Germinal center (tissue), 1 donor: Measurements from ENCODE around the gene APPL2.
"Not testable (repeated sequence)": the region's sequence is repeated elsewhere in the genome, so short reads cannot be mapped to it uniquely, and the experiment has no call there.

Experiments
- DNase-seq: peaks from one replicate; pipeline ENCODE4 v3.0.0; 2012; ENCODE audit warnings: mixed read lengths, low spot score

APPL2 gene

DNA sequence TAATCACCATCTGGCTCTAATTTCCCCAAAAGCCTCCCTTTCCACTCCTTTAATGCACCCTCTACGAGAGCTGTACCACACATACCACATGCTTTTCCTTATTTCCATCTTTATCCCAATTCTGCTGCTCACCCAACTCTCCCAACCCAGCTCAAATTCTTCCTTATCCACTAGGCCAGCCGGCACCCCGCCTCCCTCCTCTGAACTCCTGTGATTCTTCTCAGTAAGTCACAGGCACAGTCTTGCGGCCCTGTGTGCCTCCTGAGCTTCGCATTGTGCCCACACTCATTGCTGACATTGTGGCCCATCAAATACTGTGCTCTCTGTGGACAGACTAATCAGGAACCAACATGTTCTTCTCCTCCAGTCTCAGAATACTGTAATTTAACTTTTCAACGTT lies 45.4 kb downstream of the APPL2 start:
- DNase-seq, result no peak

DNA sequence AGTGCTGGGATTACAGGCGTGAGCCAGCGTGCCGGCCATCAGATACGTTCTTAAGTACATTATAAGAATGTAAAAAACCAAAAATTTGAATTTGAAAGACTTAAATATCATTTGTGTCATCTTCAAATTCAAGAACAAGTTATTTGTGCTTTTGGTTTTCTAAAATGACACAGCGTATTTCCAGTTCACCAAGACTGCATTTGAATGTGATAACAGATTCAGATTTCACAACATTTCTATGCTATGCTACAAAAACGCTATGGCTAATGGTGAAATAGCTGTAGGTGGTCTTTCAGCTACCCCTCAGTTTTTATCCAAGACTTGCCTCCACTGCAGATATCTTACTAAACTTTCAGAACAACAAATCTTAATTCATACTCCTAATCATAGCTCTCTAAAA lies 46.7 kb downstream of the APPL2 start:
- no peak for DNase-seq

DNA sequence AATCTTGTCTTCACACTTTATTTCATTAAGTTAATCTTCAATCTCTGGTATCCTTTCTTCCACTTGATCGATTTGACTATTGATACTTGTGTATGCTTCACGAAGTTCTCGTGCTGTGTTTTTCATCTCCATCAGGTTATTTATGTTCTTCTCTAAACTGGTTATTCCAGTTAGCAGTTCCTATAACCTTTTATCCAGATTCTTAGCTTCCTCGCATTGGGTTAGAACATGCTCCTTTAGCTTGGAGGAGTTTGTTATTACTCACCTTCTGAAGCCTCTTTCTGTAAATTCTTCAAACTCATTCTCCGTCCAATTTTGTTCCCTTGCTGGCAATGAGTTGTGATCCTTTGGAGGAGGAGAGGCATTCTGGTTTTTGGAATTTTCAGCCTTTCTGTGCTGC lies 52.0 kb downstream of the APPL2 start:
- not testable (repeated sequence) for DNase-seq

DNA sequence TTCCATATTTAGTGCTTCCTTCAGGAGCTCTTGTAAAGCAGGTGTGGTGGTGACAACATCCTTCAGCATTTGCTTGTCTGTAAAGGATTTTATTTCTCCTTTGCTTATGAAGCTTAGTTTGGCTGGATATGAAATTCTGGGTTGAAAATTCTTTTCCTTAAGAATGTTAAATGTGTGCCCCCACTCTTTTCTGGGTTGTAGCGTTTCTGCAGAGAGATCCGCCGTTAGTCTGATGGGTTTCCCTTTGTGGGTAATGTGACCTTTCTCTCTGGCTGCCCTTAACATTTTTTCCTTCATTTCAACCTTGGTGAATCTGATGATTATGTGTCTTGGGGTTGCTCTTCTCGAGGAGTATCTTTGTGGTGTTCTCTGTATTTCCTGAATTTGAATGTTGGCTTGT lies 52.6 kb downstream of the APPL2 start:
- not testable (repeated sequence) for DNase-seq

DNA sequence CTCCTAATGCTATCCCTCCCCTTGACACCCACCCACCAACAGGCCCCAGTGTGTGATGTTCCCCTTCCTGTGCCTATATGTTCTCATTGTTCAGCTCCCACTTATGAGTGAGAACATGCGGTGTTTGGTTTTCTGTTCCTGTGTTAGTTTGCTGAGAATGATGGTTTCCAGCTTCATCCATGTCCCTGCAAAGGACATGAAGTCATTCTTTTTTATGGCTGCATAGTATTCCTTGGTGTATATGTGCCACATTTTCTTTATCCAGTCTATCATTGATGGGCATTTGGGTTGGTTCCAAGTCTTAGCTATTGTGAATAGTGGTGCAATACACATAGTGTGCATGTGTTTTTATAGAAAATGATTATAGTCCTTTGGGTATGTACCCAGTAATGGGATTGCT lies 56.9 kb downstream of the APPL2 start:
- not testable (repeated sequence) for DNase-seq

DNA sequence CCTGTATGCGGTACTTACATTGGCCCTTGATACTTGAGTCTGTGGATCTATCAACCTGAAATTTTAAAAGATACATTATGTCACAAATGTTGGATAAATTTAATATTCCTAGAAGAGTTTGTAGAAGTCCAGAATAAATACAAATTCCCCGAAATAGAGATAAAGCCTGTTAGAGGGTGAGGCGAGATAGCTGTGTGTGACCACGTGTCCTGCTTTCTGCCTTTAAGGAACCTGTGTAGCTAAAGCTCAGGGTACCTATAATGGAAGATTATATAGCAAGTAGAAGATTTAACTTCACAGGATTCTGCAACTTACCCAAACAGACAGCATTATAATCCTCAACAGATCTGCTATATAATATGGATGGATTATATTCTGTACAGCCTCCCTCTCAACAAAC lies 58.8 kb downstream of the APPL2 start:
- no peak for DNase-seq

DNA sequence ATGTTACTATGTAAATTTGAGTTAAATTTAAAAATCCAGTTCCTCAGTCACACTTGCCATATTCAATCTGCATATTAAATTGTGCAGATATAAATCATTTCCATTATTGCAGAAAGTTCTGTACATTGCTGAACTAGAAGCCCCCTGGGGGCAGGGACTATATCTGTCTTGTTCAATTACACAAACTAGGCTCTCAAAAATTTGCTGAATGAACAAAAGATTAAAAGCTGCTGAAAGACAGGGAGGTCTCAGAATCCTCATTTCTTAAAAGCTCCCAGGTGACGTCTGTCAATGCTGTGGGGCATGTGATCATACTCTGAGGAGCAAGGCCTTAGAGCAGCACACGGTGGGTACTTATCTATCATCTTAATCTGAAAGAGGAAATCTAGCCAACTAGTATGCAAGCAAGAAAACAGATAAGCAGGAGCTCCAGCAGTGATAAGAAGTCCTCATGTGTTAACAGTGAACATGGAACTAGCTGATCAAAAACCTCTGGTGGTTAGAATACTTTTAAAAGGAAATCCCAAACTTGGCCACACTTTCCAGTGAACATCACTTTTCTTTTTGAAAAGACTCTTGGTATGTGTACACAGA lies 60.5 kb downstream of the APPL2 start:
- no peak for DNase-seq

DNA sequence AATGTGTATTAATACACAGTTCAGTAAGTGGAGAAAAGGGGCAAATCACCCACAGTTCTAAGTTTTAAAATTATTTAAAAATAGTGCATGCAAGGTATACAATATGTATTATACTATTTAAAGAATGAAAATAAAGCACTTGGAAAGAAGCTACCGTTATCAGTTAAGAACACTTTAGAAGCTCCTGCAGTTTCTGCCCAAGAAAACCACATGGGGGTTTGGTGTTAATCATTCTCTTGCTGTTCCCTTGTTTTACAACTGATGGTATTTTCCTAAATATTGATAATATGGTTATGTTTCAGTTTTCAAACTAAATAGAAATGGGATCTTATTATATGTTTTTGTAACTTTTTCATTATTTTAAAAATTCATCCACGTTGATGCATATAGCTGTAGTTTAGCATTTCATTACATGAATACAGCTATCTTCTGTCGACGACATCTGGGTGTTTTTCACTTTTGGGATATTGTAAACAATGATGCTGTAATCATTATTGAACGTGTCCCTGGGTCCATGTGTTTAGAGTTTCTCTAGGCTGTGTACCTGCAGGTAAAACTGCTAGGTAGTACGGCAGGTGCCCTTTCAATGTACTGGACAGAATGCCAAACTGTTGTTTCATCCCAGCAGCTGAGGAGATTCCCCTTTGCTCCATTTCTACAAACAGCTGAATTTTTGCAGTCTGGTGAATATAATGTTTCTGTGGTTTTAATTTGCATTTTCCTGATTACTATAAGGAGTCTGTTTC lies 64.1 kb downstream of the APPL2 start:
- no peak for DNase-seq

DNA sequence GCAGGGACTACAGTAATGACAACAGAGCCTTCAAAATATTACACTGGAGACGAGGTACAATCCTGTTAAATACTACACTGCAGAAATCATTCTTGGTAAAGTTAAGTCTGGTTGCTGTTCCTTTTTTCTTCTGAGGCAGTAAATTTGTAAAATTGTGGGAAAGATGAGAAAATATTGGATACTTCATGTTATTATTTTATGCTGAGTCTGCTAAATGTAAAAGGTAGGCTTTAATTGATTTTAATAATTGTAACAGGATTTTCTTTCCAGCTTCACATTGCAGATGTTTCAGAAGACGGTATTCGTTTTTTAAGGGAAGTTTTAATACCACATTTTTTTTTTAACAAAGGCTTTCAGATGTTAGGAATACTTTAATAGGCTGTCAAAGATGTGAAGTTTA lies 65.8 kb downstream of the APPL2 start:
- DNase-seq, result no peak

DNA sequence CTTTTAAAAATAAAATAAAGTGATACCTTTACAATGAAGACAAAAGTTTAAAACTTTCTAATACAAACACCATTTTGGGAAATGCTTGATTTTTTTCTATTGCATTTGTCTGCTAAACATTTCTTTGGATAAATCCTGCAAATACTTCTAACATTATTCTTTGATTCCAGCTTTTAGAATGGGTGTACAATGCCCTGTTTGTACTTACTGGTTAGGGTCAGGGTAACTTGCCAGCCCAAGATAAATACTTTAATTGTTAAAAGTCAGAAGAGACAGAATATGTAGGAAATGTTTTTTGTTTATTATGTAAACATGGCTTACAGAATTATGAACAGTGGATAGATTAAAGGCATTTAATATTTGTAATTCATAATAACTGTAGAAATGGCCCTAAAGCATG lies 68.0 kb downstream of the APPL2 start:
- no peak for DNase-seq

DNA sequence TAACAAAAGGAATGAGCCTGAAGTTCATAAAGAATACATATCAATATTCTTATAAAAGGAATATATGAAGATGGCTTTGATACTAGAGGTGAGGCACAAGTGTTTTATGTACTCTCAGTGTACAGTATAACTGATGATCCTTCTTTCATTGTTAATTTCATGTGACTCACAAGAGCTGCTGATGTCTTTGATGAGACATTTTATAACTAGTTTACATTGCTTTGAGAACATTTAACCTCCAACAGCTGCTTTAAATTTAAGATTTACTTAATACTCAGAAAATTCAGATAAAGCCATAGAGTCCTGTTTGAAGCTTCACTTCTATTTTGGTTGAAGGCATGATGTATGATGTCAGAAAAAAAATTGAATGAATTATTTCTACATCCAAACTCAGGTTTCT lies 68.6 kb downstream of the APPL2 start:
- no peak for DNase-seq

DNA sequence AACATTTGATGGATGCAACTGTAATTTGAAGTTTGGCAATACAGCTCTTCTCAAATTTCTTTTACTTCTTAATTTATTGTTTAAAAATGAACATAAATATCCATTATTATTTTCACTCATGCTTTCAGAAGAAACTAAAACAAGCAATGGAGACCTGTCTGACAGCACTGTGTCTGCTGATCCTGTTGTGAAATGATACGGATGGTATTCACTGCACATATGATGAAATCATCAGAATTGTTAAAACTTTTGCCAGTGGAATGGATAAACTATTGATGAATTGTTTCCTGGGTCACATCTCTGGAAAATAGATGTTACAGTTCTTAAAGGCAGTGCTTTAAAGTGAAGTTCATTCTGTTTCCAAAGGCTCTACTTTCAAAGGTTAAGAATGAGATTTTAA lies 69.2 kb downstream of the APPL2 start:
- DNase-seq, result no peak

DNA sequence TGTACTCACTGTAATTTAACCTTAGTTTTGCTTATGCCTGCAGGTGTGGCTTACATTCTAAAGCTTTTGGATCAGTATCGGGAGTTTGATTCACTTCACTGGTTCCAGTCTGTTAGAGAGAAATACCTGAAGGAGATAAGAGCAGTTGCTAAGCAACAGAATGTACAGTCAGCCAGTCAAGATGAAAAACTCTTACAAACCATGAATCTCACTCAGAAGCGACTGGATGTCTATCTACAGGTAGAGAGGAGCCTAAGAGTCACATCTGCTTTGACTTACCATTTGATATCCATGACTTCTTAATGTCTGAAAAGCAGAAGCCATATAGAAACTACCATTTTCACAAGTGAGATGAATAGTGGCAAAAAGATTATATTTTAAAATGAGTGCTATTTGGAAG lies 71.9 kb downstream of the APPL2 start:
- no peak for DNase-seq

DNA sequence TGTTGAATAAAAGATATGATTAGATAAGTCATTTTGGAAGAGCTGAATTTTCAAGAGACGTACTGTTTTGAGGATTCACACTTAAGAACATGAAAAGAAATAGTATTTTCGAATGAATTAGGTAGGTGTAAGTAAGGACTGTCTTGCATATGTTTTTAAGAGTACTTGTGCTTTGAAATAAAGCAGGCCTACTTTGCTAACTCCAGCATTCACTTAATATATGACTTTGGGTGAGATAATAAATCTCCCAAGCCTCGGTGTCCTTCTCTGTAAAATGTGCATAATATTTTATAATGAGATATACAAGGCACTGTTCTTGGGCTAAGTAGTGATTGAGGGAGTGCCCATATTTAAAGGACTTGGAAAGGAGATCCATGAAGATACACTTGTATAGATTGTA lies 73.8 kb downstream of the APPL2 start:
- no peak for DNase-seq

DNA sequence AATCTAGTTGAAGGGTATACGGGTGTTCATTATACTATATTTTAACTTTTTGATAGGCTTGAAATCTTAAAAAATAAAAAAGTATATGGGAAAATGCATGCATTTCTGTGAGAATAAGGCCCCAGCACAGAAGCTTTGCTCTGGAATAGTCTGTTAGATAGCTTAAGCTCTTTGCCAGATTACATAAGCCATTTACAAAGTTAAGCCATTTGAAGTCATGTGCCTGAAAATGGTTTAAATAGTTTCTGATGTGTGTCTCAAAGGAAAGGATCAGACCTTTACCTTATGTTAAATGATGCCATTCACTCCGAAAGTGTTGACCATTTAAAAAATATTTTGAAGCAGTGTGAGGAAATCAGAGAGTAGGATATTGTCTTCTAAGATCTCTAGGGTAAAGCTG lies 77.1 kb downstream of the APPL2 start:
- no peak for DNase-seq

DNA sequence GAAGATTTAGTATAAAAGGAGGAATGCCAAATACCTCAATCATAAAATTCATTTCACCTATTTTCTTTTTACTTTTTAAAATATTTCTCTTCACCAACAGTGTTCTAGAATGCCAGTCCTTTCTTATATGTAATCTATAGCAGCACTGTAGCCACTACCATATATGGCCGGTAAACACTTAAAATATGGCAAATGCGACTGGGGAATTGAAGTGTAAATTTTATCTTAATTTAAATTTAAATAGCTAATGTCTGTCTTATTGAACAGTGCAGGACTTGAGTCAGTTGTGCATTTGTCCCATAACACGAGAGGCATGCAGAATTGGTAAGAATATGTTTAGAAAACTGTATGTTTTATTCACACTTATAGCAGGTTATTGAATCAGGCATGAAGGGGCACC lies 78.4 kb downstream of the APPL2 start:
- DNase-seq, result no peak

DNA sequence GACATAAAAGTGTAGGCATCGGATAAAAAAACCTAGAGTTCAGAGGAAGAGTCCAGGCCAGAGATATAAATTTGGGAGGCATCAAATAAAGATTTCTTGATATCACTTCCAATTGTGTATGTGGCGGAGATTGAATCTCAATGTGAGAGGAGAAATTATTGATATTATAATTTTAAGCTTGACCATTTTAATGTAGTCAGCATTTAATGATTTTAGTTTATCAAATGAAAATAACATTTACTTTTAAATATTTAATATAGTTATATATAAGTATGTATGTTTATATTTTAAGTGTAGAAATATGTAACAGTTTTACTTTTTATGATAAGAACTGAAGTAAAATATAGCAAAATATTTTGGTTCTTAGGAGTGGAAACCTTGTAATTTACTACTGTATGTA lies 79.7 kb downstream of the APPL2 start:
- DNase-seq, result no peak

DNA sequence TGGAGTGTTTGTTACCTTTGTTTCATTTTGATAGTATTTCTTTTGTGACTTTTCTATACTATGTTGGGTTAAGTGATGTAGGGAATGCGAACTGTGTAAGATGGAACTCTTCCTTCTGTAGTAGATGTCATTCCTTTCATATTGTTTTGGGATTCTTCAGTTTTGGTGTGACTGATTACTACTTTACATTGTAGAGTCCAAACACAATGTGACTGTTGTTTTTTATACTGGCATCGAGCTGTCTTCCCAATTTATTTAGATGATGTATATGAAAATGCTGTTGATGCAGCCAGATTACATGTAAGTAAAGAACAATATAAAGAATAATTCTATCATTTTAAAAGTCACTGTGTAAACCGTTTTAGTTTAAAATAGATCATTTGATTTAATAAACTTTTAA lies 93.7 kb downstream of the APPL2 start:
- DNase-seq, result no peak

DNA sequence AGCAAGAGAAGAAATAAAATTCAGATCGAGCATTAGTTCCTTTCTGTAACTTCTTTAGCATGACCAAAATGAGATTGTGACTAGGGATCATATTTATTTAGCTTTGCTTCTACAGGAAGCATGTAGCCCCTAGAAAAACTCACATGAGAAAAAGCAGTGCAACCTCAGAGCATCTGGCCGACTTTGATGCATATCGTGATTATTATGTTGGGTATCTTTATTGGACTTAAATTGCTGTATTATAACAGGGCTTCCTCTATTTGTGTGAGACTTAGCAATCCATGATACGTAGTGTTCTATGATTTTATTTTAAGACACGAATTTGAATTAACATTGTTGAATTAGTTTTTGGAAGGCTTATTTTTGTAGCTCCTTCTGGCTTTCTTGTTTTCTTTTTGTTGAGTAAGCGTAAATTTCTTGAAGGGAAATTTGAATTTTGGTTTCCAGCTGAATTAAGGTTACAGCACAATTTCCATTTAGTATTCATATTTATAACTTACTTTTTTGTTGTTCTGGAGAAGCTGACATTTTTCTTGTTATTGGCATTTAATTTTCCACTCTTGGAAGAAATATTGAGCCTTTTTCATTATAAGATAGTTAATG lies 94.6 kb downstream of the APPL2 start:
- DNase-seq, result no peak

DNA sequence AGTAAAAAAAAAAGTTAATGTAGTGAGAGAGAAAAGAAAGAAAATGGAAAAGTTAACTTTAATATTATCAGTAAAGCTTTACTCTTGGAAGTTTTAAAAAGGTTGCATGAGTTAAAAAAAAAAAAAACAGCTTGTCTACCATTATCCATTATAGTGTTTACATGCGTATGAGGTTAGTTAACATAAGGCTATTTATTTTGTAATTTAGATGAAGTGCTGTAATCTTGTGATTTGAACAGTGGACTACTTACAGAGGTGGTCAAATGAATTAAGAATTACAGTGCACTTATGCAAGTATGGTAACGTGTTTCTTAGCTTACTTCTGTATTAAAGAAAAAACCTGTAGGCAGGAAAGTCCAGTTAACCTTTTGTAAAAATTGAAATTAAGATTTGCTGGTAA lies 97.7 kb downstream of the APPL2 start:
- DNase-seq, result no peak
